Fibroblast of pulmonary artery (primary cell): Measurements from ENCODE around the gene MIEF2.

Source experiments
- DNase-seq: peaks from one replicate; pipeline ENCODE4 v3.0.0-alpha.2; 2010; ENCODE audit warnings: low read depth
- H3K4me3 ChIP-seq: replicated peaks from 2 replicates; pipeline ENCODE4 v1.5.1; 2011; ENCODE audit warnings: low read depth, mild to moderate bottlenecking, control low read depth, low read length, moderate library complexity
- TF ChIP-seq, protein P1 (sequence below): IDR thresholded peaks from 2 replicates; pipeline ENCODE4 v1.5.1; 2011; ENCODE audit warnings: mild to moderate bottlenecking, control low read depth, low read length, inconsistent platforms; ENCODE audit errors: missing control alignments

The MIEF2 gene

GRCh38 chr17:18235743-18236256 is 24.7 kb upstream of the MIEF2 start:
- peak; percentile 53 for DNase-seq
- TF ChIP-seq, protein P1, sequence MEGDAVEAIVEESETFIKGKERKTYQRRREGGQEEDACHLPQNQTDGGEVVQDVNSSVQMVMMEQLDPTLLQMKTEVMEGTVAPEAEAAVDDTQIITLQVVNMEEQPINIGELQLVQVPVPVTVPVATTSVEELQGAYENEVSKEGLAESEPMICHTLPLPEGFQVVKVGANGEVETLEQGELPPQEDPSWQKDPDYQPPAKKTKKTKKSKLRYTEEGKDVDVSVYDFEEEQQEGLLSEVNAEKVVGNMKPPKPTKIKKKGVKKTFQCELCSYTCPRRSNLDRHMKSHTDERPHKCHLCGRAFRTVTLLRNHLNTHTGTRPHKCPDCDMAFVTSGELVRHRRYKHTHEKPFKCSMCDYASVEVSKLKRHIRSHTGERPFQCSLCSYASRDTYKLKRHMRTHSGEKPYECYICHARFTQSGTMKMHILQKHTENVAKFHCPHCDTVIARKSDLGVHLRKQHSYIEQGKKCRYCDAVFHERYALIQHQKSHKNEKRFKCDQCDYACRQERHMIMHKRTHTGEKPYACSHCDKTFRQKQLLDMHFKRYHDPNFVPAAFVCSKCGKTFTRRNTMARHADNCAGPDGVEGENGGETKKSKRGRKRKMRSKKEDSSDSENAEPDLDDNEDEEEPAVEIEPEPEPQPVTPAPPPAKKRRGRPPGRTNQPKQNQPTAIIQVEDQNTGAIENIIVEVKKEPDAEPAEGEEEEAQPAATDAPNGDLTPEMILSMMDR: no peak
- no peak overlapping the region for H3K4me3 ChIP-seq

- TF ChIP-seq, protein P1: no peak
- no peak for DNase-seq
These were observed 24.0 kb upstream of the MIEF2 start for GRCh38 chr17:18236494-18236893.

GRCh38 chr17:18237461-18237860 is 23.0 kb upstream of the MIEF2 start:
- no peak overlapping the region for H3K4me3 ChIP-seq
- DNase-seq: no peak
- TF ChIP-seq, protein P1: no peak

More at GRCh38 chr17:18236494-18236893, 24.0 kb upstream of the MIEF2 start:
- H3K4me3 ChIP-seq: no peak overlapping the region

GRCh38 chr17:18238299-18238698 is 22.2 kb upstream of the MIEF2 start:
- TF ChIP-seq, protein P1: no peak
- H3K4me3 ChIP-seq: no peak overlapping the region
- no peak for DNase-seq

- no peak overlapping the region for H3K4me3 ChIP-seq
- TF ChIP-seq, protein P1: no peak
- no peak for DNase-seq
These were observed 20.0 kb upstream of the MIEF2 start for GRCh38 chr17:18240449-18240848.

GRCh38 chr17:18241229-18241871 is 19.1 kb upstream of the MIEF2 start:
- H3K4me3 ChIP-seq: no peak overlapping the region
- DNase-seq: no peak
- TF ChIP-seq, protein P1: no peak
